ENCODE results near the gene CDH10. TPM values are rescaled to one million over a fixed set of nuclear protein-coding genes. Genes with fewer than 3 reads are reported as not detected.

The CDH10 gene
- total RNA-seq, 2 donors from 2014 or later = 0.82 to 1.6 TPM

GRCh38 chr5:24512423-24512822 is 132.4 kb downstream of the CDH10 start:
- H3K36me3 Mint-ChIP-seq (ENCODE audit: low read depth) = no peaks in the 10 kb centered on the region
- H3K4me1 Mint-ChIP-seq = no peaks in the 10 kb centered on the region
- H3K9me3 Mint-ChIP-seq = no peaks in the 10 kb centered on the region

DNA sequence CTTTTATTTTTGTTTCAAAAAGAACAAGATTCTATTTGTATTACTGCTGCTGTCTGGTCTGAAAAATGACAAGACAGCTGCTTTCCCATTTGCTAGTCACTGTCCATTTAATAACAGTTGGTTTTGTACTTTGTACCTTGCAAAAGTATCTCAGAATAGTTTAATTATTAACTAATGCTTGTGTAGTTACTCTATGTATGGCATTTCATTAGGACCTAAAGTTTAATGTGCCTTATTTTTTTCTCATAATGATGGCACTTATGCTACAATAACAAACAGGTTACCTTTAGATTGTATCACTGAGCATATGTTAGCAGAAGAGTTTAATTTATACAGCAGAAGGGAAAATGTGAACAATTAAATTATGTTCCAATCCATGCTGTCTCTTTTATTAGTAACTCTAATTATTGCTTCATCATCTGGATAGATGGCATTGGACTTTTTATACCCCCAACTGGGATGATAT is 134.2 kb downstream of the CDH10 start:
- H3K4me1 Mint-ChIP-seq = no peaks in the 10 kb centered on the region
- Histone ChIP-seq H3K36me3 (ENCODE audit: control insufficient read depth, insufficient read depth, low read length) (no peaks in the 10 kb centered on the region), H3K9ac (ENCODE audit: extremely low read depth, low read length, poor library complexity, severe bottlenecking) (no peak overlapping the region), H3K27ac (ENCODE audit: low read depth, low read length) (no peak overlapping the region), H3K4me1 (ENCODE audit: control insufficient read depth, insufficient read depth, low read length) (no peaks in the 10 kb centered on the region), H3K27me3 (ENCODE audit: control insufficient read depth, insufficient read depth, low read length, poor library complexity, severe bottlenecking) (no peaks in the 10 kb centered on the region), H3K4me3 (ENCODE audit: low read length) (no peak overlapping the region), H3K9me3 (ENCODE audit: control insufficient read depth, low read length) (no peaks in the 10 kb centered on the region)
- H3K27me3 Mint-ChIP-seq (ENCODE audit: insufficient read depth) = no peaks in the 10 kb centered on the region
- no peaks in the 10 kb centered on the region for H3K36me3 Mint-ChIP-seq (ENCODE audit: low read depth)
- no peak for TF ChIP-seq CTCF (conservative IDR thresholded peaks at IDR 0.05)
- DNase-seq = no peak
- no peak overlapping the region for H3K27ac Mint-ChIP-seq
- no peaks in the 10 kb centered on the region for H3K9me3 Mint-ChIP-seq
- no peak overlapping the region for H3K4me3 Mint-ChIP-seq

More at GRCh38 chr5:24512423-24512822, 132.4 kb downstream of the CDH10 start:
- no peak overlapping the region for H3K9ac ChIP-seq (ENCODE audit: extremely low read depth, low read length, poor library complexity, severe bottlenecking)
- no peak overlapping the region for H3K4me3 ChIP-seq (ENCODE audit: low read length)
- H3K27ac ChIP-seq (ENCODE audit: low read depth, low read length) = no peak overlapping the region
- Mint-ChIP-seq H3K27me3 (ENCODE audit: insufficient read depth) (no peaks in the 10 kb centered on the region), H3K27ac (no peak overlapping the region), H3K4me3 (no peak overlapping the region)
- no peak for TF ChIP-seq CTCF (conservative IDR thresholded peaks at IDR 0.05)
- H3K4me1 ChIP-seq (ENCODE audit: control insufficient read depth, insufficient read depth, low read length) = no peaks in the 10 kb centered on the region
- DNase-seq = no peak
- no peaks in the 10 kb centered on the region for H3K27me3 ChIP-seq (ENCODE audit: control insufficient read depth, insufficient read depth, low read length, poor library complexity, severe bottlenecking)
- no peaks in the 10 kb centered on the region for H3K9me3 ChIP-seq (ENCODE audit: control insufficient read depth, low read length)
- no peaks in the 10 kb centered on the region for H3K36me3 ChIP-seq (ENCODE audit: control insufficient read depth, insufficient read depth, low read length)

DNA sequence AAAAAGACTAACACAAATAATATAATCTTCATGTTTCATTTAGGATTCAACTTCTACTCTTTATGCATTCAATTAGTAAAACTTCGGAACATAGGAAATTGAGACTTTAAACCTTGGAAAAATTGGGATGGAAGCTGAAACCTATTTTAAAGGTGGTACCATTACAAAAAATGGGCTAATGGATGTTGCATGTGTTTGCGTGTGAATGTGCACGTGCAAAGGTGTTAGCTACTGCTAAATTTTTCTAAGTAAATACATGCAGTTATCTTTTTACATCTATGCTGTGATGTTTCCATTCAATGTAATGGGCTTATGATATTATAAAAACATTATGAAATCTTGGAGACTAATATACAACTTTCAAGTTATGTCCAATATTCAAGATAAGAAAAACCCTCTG is 134.8 kb downstream of the CDH10 start:
- 97 to 100% methylated on average over 2 to 3 of the region's 3 CpGs for WGBS, 2 experiments (ENCODE audit: insufficient coverage in 1 of 2, insufficient read length in 1 of 2)
- Histone ChIP-seq H3K27me3 (ENCODE audit: control insufficient read depth, insufficient read depth, low read length, poor library complexity, severe bottlenecking) (no peaks in the 10 kb centered on the region), H3K36me3 (ENCODE audit: control insufficient read depth, insufficient read depth, low read length) (no peaks in the 10 kb centered on the region), H3K27ac (ENCODE audit: low read depth, low read length) (no peak overlapping the region), H3K4me1 (ENCODE audit: control insufficient read depth, insufficient read depth, low read length) (no peaks in the 10 kb centered on the region), H3K9me3 (ENCODE audit: control insufficient read depth, low read length) (no peaks in the 10 kb centered on the region), H3K4me3 (ENCODE audit: low read length) (no peak overlapping the region), H3K9ac (ENCODE audit: extremely low read depth, low read length, poor library complexity, severe bottlenecking) (no peak overlapping the region)
- Mint-ChIP-seq H3K4me3 (no peak overlapping the region), H3K9me3 (no peaks in the 10 kb centered on the region), H3K36me3 (ENCODE audit: low read depth) (no peaks in the 10 kb centered on the region), H3K27me3 (ENCODE audit: insufficient read depth) (no peaks in the 10 kb centered on the region), H3K4me1 (no peaks in the 10 kb centered on the region), H3K27ac (no peak overlapping the region)
- DNase-seq = no peak
- TF ChIP-seq CTCF (conservative IDR thresholded peaks at IDR 0.05) = no peak
